ENCODE data around the gene UTP20.

UTP20 gene

DNA sequence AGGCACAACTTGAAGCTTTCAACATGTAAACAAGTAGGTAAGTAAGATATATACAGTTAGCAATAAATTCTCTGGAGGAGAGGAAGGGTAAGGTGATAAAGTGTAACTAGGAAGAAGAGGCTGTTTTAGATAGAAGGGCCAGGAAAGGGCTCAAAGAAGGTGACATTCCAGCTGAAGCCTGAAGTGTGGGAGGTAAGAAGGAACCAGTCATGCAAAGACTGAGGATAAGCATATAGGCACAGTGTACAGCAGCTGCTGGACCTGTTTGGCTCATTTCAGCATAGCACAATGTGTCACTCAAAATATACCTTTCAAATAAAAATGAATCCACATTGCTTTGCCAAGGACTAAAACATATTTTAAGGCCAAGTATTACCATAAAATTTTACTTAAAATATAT is 156.2 kb downstream of the UTP20 start:
- H3K79me2 ChIP-seq (ENCODE audit: insufficient read depth, low read depth): no peaks in the 10 kb centered on the region

More for the DNA sequence above, 156.2 kb downstream of the UTP20 start:
- peaks cover 6% of the 10 kb centered on the region for H3K4me1 ChIP-seq (ENCODE audit: low read depth, poor library complexity, severe bottlenecking)
- H3K36me3 ChIP-seq (ENCODE audit: insufficient read depth): no peaks in the 10 kb centered on the region
- H3K27ac ChIP-seq: no peak overlapping the region
- H3K4me3 ChIP-seq (IDR thresholded peaks at IDR 0.05; ENCODE audit: insufficient read depth, low read depth, low read length): no peak overlapping the region
- TF ChIP-seq, protein P1, sequence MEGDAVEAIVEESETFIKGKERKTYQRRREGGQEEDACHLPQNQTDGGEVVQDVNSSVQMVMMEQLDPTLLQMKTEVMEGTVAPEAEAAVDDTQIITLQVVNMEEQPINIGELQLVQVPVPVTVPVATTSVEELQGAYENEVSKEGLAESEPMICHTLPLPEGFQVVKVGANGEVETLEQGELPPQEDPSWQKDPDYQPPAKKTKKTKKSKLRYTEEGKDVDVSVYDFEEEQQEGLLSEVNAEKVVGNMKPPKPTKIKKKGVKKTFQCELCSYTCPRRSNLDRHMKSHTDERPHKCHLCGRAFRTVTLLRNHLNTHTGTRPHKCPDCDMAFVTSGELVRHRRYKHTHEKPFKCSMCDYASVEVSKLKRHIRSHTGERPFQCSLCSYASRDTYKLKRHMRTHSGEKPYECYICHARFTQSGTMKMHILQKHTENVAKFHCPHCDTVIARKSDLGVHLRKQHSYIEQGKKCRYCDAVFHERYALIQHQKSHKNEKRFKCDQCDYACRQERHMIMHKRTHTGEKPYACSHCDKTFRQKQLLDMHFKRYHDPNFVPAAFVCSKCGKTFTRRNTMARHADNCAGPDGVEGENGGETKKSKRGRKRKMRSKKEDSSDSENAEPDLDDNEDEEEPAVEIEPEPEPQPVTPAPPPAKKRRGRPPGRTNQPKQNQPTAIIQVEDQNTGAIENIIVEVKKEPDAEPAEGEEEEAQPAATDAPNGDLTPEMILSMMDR (conservative IDR thresholded peaks at IDR 0.05; ENCODE audit: low read depth, low read length): no peak
- H3K27me3 ChIP-seq (ENCODE audit: insufficient read depth, low read depth): no peaks in the 10 kb centered on the region
- H2AFZ ChIP-seq (ENCODE audit: low read depth): no peak overlapping the region
- no peak overlapping the region for H3K4me2 ChIP-seq
- H3K9ac ChIP-seq: no peak overlapping the region
- no peaks in the 10 kb centered on the region for H4K20me1 ChIP-seq (ENCODE audit: insufficient read depth)

Data from KMS-11 (cell line).